HG03460 (cell line): Measurements from ENCODE around the gene DIAPH2.

ENCODE experiments used
- ATAC-seq: cut with Tn5 transposase; IDR thresholded peaks from one replicate; pipeline ENCODE4 v1.9.1; 2021; ENCODE audit not compliant: unreplicated experiment

The DIAPH2 gene

DNA sequence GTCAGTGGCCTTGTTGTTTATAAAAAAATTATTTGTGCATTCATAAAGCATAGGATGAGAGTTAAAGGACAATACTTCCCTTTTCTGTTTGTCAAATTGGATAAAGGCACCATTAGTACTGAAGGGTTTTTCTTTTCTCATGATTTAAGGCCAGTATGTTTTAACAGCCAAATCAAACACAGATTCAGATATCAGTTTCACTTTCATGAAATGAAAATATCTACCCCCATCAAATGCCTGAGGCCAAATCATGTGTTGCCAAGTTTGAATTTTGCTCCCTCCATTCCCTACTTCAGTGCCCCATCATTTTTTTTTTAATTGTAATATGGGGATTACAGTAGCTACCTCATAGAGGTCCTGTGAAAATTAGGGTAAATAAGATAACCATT lies 944.9 kb downstream of the DIAPH2 start:
- no peak for ATAC-seq

DNA sequence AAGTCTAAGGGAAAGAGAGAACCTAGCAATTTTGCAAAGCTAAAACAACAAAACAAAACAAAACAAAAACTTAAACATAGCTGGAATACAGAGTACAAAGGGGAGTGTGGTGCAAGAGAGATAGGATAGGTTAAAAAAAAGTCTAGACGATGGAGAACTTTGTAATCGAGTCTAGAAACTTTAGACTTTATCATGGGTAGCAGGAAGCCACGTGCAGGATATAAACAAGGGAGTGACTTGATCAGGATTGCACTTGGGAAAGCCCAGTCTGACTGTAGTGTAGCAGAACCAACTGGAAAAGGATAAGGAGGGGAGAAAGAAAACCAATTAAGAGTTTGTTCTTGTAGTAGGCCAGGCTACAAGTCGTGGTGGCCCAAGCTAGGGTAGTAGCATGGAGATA lies 949.2 kb downstream of the DIAPH2 start:
- ATAC-seq = no peak

DNA sequence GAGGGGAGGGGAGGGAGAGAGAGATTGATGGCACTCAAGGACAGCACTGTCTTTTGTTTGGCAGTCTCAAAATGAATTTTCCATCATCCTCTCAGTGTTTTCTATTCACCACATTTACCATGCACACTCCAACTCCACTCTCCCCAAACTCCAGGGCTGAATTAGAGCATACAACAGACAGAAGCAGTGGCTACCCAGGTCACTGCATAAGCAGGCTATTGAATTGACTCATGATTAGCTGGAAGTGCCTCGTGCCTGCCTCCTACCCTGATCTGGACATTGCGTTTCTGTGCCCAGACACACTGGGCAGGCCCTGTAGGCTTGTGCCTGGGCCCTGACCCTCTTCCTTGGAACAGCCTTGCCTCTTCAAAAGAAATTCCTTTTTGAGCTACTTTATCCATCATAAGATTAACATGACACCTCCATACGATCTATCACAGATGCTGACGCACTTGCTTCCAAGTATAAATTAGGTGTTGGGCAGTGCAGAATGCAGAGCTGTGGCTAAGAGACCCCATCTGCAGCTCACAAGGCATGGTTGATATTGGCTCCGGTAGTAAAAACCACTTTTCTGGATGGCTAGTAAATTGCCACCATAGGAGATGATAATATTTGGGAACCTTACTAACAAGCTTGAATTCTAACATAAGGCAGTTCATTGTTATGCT lies 952.0 kb downstream of the DIAPH2 start:
- no peak for ATAC-seq

DNA sequence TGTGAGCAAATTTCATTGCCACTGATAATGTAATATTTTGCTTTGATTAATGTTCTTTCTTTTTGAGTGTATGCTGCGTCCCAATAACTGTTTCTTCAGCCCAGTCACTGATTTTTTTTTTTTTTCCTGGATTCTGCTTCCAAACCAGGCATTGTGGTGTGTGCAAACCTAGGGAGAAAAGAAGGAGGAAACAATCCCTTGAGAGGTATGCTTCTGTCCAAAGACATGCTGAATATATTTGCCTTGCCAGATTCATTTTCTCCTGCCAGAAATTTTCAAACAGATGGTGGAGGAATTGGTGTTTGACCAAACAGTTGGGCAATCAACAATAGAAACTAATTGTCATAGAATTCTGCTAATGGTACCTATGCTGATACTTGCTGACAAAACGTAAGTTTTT lies 952.6 kb downstream of the DIAPH2 start:
- ATAC-seq = no peak

DNA sequence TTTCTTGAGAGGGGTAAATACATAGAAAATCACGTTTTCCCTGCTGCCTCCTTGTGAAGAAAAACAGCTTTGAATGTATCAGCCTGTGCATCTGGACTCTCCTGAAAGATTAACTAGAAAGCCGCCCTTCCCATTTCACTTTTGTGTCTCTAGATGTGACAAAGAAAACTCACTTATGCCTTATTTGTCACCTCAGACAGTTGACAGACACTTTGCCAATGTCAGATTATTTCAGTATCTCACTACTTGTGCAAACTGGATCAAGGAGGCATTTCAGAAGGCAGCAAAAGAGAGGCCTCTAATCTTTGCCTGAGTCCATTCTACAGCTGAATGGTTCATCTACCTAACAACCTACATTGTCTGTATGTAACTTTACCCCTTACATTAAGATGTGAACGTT lies 954.0 kb downstream of the DIAPH2 start:
- no peak for ATAC-seq

DNA sequence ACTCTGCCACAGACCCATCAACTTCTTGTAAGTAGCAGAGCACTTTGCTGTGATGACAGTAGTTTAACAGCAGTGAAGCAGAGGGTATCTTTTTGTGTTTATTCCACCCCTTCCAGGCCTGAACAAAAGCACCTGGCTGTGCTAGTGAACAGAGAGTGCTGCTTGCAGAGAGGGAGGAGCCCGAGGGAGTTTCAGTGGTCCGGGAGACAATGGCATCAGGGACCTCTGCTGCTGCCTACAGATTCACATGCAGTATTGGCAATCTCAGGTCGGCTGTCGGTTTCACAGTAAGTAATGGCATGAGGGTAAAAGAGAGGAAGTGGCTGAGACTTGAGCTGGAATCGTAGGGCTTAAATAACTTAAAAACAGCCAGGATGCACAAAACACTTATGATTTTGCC lies 954.9 kb downstream of the DIAPH2 start:
- ATAC-seq = peak; percentile 71
